H9 (cell line): ENCODE measurements around the gene DIP2C. TPM values are rescaled to one million over a fixed set of nuclear protein-coding genes. Genes with fewer than 3 reads are reported as not detected.

Experiments used
- DNase-seq: peaks from one replicate; pipeline ENCODE4 v3.0.0-alpha.2; 2017
- H2AFZ ChIP-seq: one replicate; pipeline ENCODE4 v1.6.1; 2013; ENCODE audit warnings: mild to moderate bottlenecking, low read length, control low read depth, moderate library complexity
- H2AK5ac ChIP-seq: 2 replicates; pipeline ENCODE4 v1.6.1; 2013; ENCODE audit warnings: low read length, control low read depth, mixed read lengths; ENCODE audit not compliant: insufficient read length
- H2BK120ac ChIP-seq: one replicate; pipeline ENCODE4 v1.6.1; 2013; ENCODE audit warnings: low read depth, mild to moderate bottlenecking, low read length, control low read depth, inconsistent platforms; ENCODE audit not compliant: poor library complexity, severe bottlenecking
- H2BK12ac ChIP-seq: 2 replicates; pipeline ENCODE4 v1.6.1; 2013; ENCODE audit warnings: low read length, control low read depth, mixed read lengths, low read depth; ENCODE audit not compliant: insufficient read length
- H2BK15ac ChIP-seq: 2 replicates; pipeline ENCODE4 v1.6.1; 2013; ENCODE audit warnings: low read depth, low read length, control low read depth
- H2BK20ac ChIP-seq: one replicate; pipeline ENCODE4 v1.6.1; 2013; ENCODE audit warnings: low read depth, mild to moderate bottlenecking, low read length, control low read depth, inconsistent platforms; ENCODE audit not compliant: poor library complexity, severe bottlenecking
- H2BK5ac ChIP-seq: 2 replicates; pipeline ENCODE4 v1.6.1; 2013; ENCODE audit warnings: low read length, control low read depth, mixed read lengths; ENCODE audit not compliant: insufficient read length
- H3K14ac ChIP-seq: 2 replicates; pipeline ENCODE4 v1.6.1; 2013; ENCODE audit warnings: low read length, control low read depth; ENCODE audit not compliant: insufficient read depth
- H3K18ac ChIP-seq: 2 replicates; pipeline ENCODE4 v1.6.1; 2013; ENCODE audit warnings: low read depth, mild to moderate bottlenecking, mixed read lengths, low read length, control low read depth; ENCODE audit not compliant: insufficient read length
- H3K23ac ChIP-seq: 2 replicates; pipeline ENCODE4 v1.6.1; 2013; ENCODE audit warnings: low read length, control low read depth, mixed read lengths, low read depth; ENCODE audit not compliant: insufficient read length
- H3K23me2 ChIP-seq: 2 replicates; pipeline ENCODE4 v1.6.1; 2013; ENCODE audit warnings: low read depth, mild to moderate bottlenecking, mixed read lengths, low read length, control low read depth; ENCODE audit not compliant: insufficient read length, poor library complexity, severe bottlenecking
- H3K27ac ChIP-seq: 2 replicates; pipeline ENCODE4 v1.5.1; 2013; ENCODE audit warnings: low read length, control low read depth, mixed read lengths, low read depth; ENCODE audit not compliant: insufficient read length
- H3K27me3 ChIP-seq: 2 replicates; pipeline ENCODE4 v1.6.1; 2013; ENCODE audit warnings: low read length, control low read depth, inconsistent platforms; ENCODE audit not compliant: insufficient read depth
- H3K4ac ChIP-seq: 2 replicates; pipeline ENCODE4 v1.6.1; 2013; ENCODE audit warnings: low read depth, mild to moderate bottlenecking, control low read depth, inconsistent platforms, low read length, moderate library complexity
- H3K4me1 ChIP-seq: 2 replicates; pipeline ENCODE4 v1.6.1; 2013; ENCODE audit warnings: low read length, control low read depth, inconsistent platforms; ENCODE audit not compliant: insufficient read depth
- H3K4me2 ChIP-seq: 2 replicates; pipeline ENCODE4 v1.6.1; 2013; ENCODE audit warnings: low read length, control low read depth, mixed read lengths; ENCODE audit not compliant: insufficient read length, insufficient read depth
- H3K56ac ChIP-seq: 2 replicates; pipeline ENCODE4 v1.6.1; 2013; ENCODE audit warnings: low read depth, mild to moderate bottlenecking, mixed read lengths, low read length, control low read depth; ENCODE audit not compliant: insufficient read length
- H3K79me1 ChIP-seq: 2 replicates; pipeline ENCODE4 v1.6.1; 2013; ENCODE audit warnings: low read depth, mild to moderate bottlenecking, moderate library complexity, low read length, control low read depth, inconsistent platforms; ENCODE audit not compliant: insufficient read depth, poor library complexity, severe bottlenecking
- H3K79me2 ChIP-seq: 2 replicates; pipeline ENCODE4 v1.6.1; 2013; ENCODE audit warnings: low read length, control low read depth, inconsistent platforms; ENCODE audit not compliant: insufficient read depth
- H3K9ac ChIP-seq: 2 replicates; pipeline ENCODE4 v1.6.1; 2013; ENCODE audit warnings: low read length, control low read depth, mixed read lengths; ENCODE audit not compliant: insufficient read length; ENCODE audit errors: extremely low read depth
- H3K9me3 ChIP-seq: one replicate; pipeline ENCODE4 v1.6.1; 2013; ENCODE audit warnings: low read depth, low read length, inconsistent platforms; ENCODE audit not compliant: control insufficient read depth
- H3T11ph ChIP-seq: one replicate; pipeline ENCODE4 v1.6.1; 2013; ENCODE audit warnings: mild to moderate bottlenecking, low read length, control low read depth, inconsistent platforms
- H4K20me1 ChIP-seq: one replicate; pipeline ENCODE4 v1.6.1; 2013; ENCODE audit not compliant: control insufficient read depth, insufficient read length, insufficient read depth
- H4K5ac ChIP-seq: 2 replicates; pipeline ENCODE4 v1.6.1; 2013; ENCODE audit warnings: low read depth, mild to moderate bottlenecking, mixed read lengths, low read length, control low read depth; ENCODE audit not compliant: insufficient read length
- H4K8ac ChIP-seq: replicated peaks from 2 replicates; pipeline ENCODE4 v1.6.1; 2013; ENCODE audit warnings: low read length, control low read depth, mixed read lengths, low read depth; ENCODE audit not compliant: insufficient read length
- H4K91ac ChIP-seq: 2 replicates; pipeline ENCODE4 v1.6.1; 2013; ENCODE audit warnings: low read depth, mild to moderate bottlenecking, moderate library complexity, mixed read lengths, low read length, control low read depth; ENCODE audit not compliant: insufficient read length
- H3K27ac Mint-ChIP-seq, 3 experiments: 2 replicates in 2 of 3; 3 replicates in 1 of 3; pipeline ENCODE4 v1.8.0; 2020 to 2021; ENCODE audit warnings: mixed read lengths in 3 of 3, mild to moderate bottlenecking in 1 of 3, moderate library complexity in 1 of 3
- H3K27me3 Mint-ChIP-seq: 2 replicates; pipeline ENCODE4 v1.8.0; 2021; ENCODE audit warnings: low read depth, mild to moderate bottlenecking, moderate library complexity, mixed read lengths
- H3K36me3 Mint-ChIP-seq, 3 experiments: 2 replicates in 2 of 3; 3 replicates in 1 of 3; pipeline ENCODE4 v1.8.0; 2020 to 2021; ENCODE audit warnings: low read depth in 3 of 3, mixed read lengths in 3 of 3; ENCODE audit not compliant: insufficient read depth in 1 of 3
- H3K4me1 Mint-ChIP-seq, 2 experiments: 2 replicates each; pipeline ENCODE4 v1.8.0; 2020; ENCODE audit warnings: mixed read lengths in 2 of 2
- H3K4me3 Mint-ChIP-seq, 2 experiments: 2 replicates in 1 of 2; 3 replicates in 1 of 2; pipeline ENCODE4 v1.8.0; 2020 to 2021; ENCODE audit warnings: mild to moderate bottlenecking in 2 of 2, mixed read lengths in 2 of 2, moderate library complexity in 1 of 2
- H3K9me3 Mint-ChIP-seq, 2 experiments: 2 replicates in 1 of 2; 3 replicates in 1 of 2; pipeline ENCODE4 v1.8.0; 2020; ENCODE audit warnings: mild to moderate bottlenecking in 2 of 2, mixed read lengths in 2 of 2, moderate library complexity in 1 of 2
- CTCF ChIP-seq: fragments of 200-600 bp; sonication (generic); conservative IDR thresholded peaks from 3 replicates; pipeline ENCODE4 v1.8.0; 2021; ENCODE audit warnings: antibody characterized with exemption, mild to moderate bottlenecking
- WGBS: extraction: QIAGEN DNeasy Blood & Tissue Kit; methylation state at CpG from one replicate; pipeline ENCODE4 v1.1.7; 2013; ENCODE audit warnings: missing lambda C conversion rate, low lambda C conversion rate, mixed read lengths; ENCODE audit not compliant: insufficient read length; ENCODE audit errors: extremely low coverage; 5-methylcytosine and 5-hydroxymethylcytosine counted together
- total RNA-seq: library from RNA; stranded (reverse); gene quantifications from 2 replicates; pipeline ENCODE4 v1.2.1, GENCODE V29; 2021

The DIP2C gene
- total RNA-seq, 1 experiment from 2014 or later = 7.9 TPM

DNA sequence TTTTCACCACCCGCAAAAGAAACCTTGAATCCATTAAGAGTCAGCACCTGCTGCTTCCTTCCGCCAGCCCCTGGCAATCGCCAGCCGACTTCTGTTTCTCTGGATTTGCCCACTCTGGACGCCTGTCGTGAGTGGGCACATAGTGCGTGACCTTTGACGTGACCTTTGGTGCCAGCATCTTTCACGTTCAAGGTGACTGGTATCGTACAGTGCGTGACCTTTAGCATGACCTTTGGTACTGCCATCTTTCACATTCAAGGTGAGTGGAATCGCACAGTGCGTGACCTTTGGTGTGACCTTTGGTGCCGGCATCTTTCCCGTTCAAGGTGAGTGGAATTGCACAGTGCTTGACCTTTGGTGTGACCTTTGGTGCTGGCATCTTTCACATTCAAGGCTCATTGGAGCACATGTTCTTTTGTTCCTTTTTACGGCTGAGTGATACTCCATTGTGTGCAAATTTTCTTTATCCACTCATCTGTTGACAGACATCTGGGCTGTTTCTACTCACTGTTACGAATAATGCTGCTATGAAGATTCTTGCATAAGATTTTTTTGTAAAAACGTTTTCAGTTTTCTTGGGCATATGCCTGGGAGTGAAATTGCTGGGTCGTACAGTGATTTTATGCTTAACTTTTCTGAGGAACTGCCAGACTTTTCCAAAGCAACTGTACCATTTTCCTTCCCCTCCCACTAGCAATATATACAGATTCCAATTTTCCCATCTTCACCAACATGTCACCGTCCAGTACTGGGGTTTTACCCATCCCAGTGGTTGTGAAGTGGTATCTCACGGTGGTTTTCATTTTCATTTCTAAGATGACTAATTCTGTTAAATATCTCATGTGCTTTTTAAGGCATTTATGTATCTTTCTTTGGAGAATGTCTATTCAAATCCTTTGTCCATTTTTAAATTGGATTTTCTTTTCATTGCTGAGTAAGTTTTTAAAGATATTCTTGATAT is 145.3 kb downstream of the DIP2C start:
- H3K27ac Mint-ChIP-seq = no peak overlapping the region
- H3K14ac ChIP-seq = no peak overlapping the region
- no peak overlapping the region for H2BK12ac ChIP-seq
- WGBS = no CpG with 5 or more reads among the region's 21 CpGs
- H3K79me2 ChIP-seq = no peaks in the 10 kb centered on the region
- peaks cover 3% of the 10 kb centered on the region; the same call in 1 of the 2 replicates for H3K4me1 ChIP-seq
- no peak overlapping the region for H3K18ac ChIP-seq
- H2BK120ac ChIP-seq = no peak overlapping the region
- H2BK20ac ChIP-seq = no peak overlapping the region
- H4K8ac ChIP-seq = no peak overlapping the region
- H3K9me3 ChIP-seq = no peaks in the 10 kb centered on the region
- H3K4me2 ChIP-seq = no peak overlapping the region
- H4K5ac ChIP-seq = no peak overlapping the region
- H3K23ac ChIP-seq = no peak overlapping the region
- H3T11ph ChIP-seq = no peak overlapping the region
- no peak overlapping the region for H2BK5ac ChIP-seq
- H3K27me3 ChIP-seq = no peaks in the 10 kb centered on the region
- no peak for TF ChIP-seq CTCF
- no peak overlapping the region for H2AFZ ChIP-seq
- no peaks in the 10 kb centered on the region for H4K20me1 ChIP-seq
- no peaks in the 10 kb centered on the region; a peak in 1 of 7 replicates for H3K36me3 Mint-ChIP-seq
- no peaks in the 10 kb centered on the region for H3K9me3 Mint-ChIP-seq
- no peak overlapping the region for H3K4me3 Mint-ChIP-seq
- H3K9ac ChIP-seq = no peak overlapping the region
- H3K27ac ChIP-seq = no peak overlapping the region
- no peaks in the 10 kb centered on the region; the same call in none of the 2 replicates for H3K27me3 Mint-ChIP-seq
- no peaks in the 10 kb centered on the region for H3K79me1 ChIP-seq
- H3K4ac ChIP-seq = no peak overlapping the region
- H2AK5ac ChIP-seq = no peak overlapping the region
- DNase-seq = no peak
- no peak overlapping the region for H4K91ac ChIP-seq
- no peak overlapping the region for H2BK15ac ChIP-seq
- H3K4me1 Mint-ChIP-seq = peaks cover 24 to 30% of the 10 kb centered on the region in 2 experiments
- no peak overlapping the region for H3K56ac ChIP-seq
- H3K23me2 ChIP-seq = no peaks in the 10 kb centered on the region
